Endothelial cell of umbilical vein (primary cell): ENCODE results near the gene EZH1. TPM values are rescaled to one million over a fixed set of nuclear protein-coding genes. Genes with fewer than 3 reads are reported as not detected.

Experiments
- BruUV-seq: library from RNA; stranded (reverse); fragments of 400-500 nt; replicated peaks from 2 replicates; lab custom pipeline; 2021; lab: Mats Ljungman, UMichigan
- CTCF ChIA-PET: fragments of 300-600, 350-600 bp; sonication (Branson Sonifier 250); formaldehyde crosslinking; loops from one replicate; lab custom pipeline; 2021; ENCODE audit warnings: antibody characterized with exemption, inconsistent platforms; lab: Charles Lee
- POLR2A ChIA-PET: fragments of 300-600, 350-600 bp; sonication (Branson Sonifier 250); formaldehyde crosslinking; loops from one replicate; lab custom pipeline; 2021; ENCODE audit warnings: antibody characterized with exemption, inconsistent platforms; lab: Charles Lee
- DNase-seq: peaks from one replicate; pipeline ENCODE4 v3.0.0-alpha.2; 2011; ENCODE audit warnings: low read depth, low spot score
- FAIRE-seq: peaks from 2 replicates; lab custom pipeline; 2011; peaks lifted over from hg19 to GRCh38; lab: Jason Lieb, UNC
- H2AFZ ChIP-seq: 2 replicates; pipeline ENCODE4 v1.6.0; 2012; ENCODE audit warnings: low read depth, low read length, control low read depth, inconsistent platforms
- H3K27ac ChIP-seq: 2 replicates; pipeline ENCODE4 v1.5.1; 2011; ENCODE audit warnings: low read depth, mild to moderate bottlenecking, control low read depth, low read length, moderate library complexity; ENCODE audit not compliant: insufficient read depth
- H3K27me3 ChIP-seq, 2 experiments: 2 replicates each; pipeline versions ENCODE4 v1.6.0 to v1.6.1; 2011; ENCODE audit warnings: low read length in 2 of 2, mixed read lengths in 1 of 2; ENCODE audit not compliant: control insufficient read depth in 2 of 2, insufficient read depth in 2 of 2
- H3K36me3 ChIP-seq, 2 experiments: 2 replicates in 1 of 2; 3 replicates in 1 of 2; pipeline ENCODE4 v1.5.1; 2011; ENCODE audit warnings: low read length in 2 of 2, mild to moderate bottlenecking in 1 of 2, moderate library complexity in 1 of 2; ENCODE audit not compliant: control insufficient read depth in 2 of 2, insufficient read depth in 2 of 2; ENCODE audit errors: extremely low read depth in 1 of 2
- H3K4me1 ChIP-seq: 3 replicates; pipeline ENCODE4 v1.5.1; 2011; ENCODE audit warnings: mild to moderate bottlenecking, low read length; ENCODE audit not compliant: control insufficient read depth, insufficient read depth; ENCODE audit errors: extremely low read depth
- H3K4me2 ChIP-seq: 2 replicates; pipeline ENCODE4 v1.6.1; 2011; ENCODE audit warnings: low read length, control low read depth, mixed read lengths; ENCODE audit not compliant: insufficient read depth
- H3K4me3 ChIP-seq, 3 experiments: fragments of 200-600 bp in 1 of 3; sonication (generic), shearing (Covaris generic) in 1 of 3; replicated peaks in 1 of 3; 2 replicates each; pipeline ENCODE4 v1.5.1; 2011 to 2016; ENCODE audit warnings: control low read depth in 3 of 3, low read length in 3 of 3, mild to moderate bottlenecking in 2 of 3, inconsistent platforms in 1 of 3, low read depth in 1 of 3, moderate library complexity in 1 of 3; ENCODE audit not compliant: insufficient read depth in 1 of 3
- H3K79me2 ChIP-seq: 2 replicates; pipeline ENCODE4 v1.6.0; 2012; ENCODE audit warnings: low read length, inconsistent platforms; ENCODE audit not compliant: control insufficient read depth, insufficient read depth
- H3K9ac ChIP-seq: replicated peaks from 2 replicates; pipeline ENCODE3; 2011; ENCODE audit warnings: low read length, control low read depth; ENCODE audit not compliant: insufficient read depth; ENCODE audit errors: extremely low read depth
- H3K9me1 ChIP-seq: replicated peaks from 3 replicates; pipeline ENCODE4 v1.6.0; 2011; ENCODE audit warnings: mild to moderate bottlenecking, low read length; ENCODE audit not compliant: control insufficient read depth, insufficient read depth; ENCODE audit errors: extremely low read depth
- H3K9me3 ChIP-seq: replicated peaks from 2 replicates; pipeline ENCODE4 v1.5.1; 2012; ENCODE audit warnings: low read length, inconsistent platforms; ENCODE audit not compliant: control insufficient read depth, insufficient read depth
- H4K20me1 ChIP-seq: replicated peaks from 2 replicates; pipeline ENCODE3; 2011; ENCODE audit warnings: mild to moderate bottlenecking, low read length; ENCODE audit not compliant: control insufficient read depth, insufficient read depth; ENCODE audit errors: extremely low read depth
- EZH2 ChIP-seq: IDR thresholded peaks from 2 replicates; pipeline ENCODE4 v1.6.1; 2012; ENCODE audit warnings: borderline replicate concordance, low read depth, mild to moderate bottlenecking, moderate library complexity, low read length, inconsistent platforms; ENCODE audit not compliant: severe bottlenecking
- FOS ChIP-seq: IDR thresholded peaks from 2 replicates; pipeline ENCODE4 v1.6.1; 2011; ENCODE audit warnings: mild to moderate bottlenecking, low read length, moderate library complexity, borderline replicate concordance; ENCODE audit not compliant: insufficient read depth
- GATA2 ChIP-seq: IDR thresholded peaks from 2 replicates; pipeline ENCODE4 v1.7.0; 2011; ENCODE audit warnings: low read depth, mild to moderate bottlenecking, moderate library complexity, mixed read lengths, low read length; ENCODE audit not compliant: insufficient read length, insufficient read depth
- JUN ChIP-seq: IDR thresholded peaks from 2 replicates; pipeline ENCODE4 v1.6.1; 2011; ENCODE audit warnings: borderline replicate concordance, low read depth; ENCODE audit not compliant: insufficient read length, insufficient read depth
- MYC ChIP-seq: IDR thresholded peaks from one replicate; pipeline ENCODE4 v1.6.1; 2011; ENCODE audit warnings: mild to moderate bottlenecking, low read depth, low read length
- POLR2A ChIP-seq: IDR thresholded peaks from 2 replicates; pipeline ENCODE4 v1.6.1; 2012; ENCODE audit warnings: low read depth, mild to moderate bottlenecking, control low read depth, low read length
- POLR2AphosphoS5 ChIP-seq: IDR thresholded peaks from 2 replicates; pipeline ENCODE4 v1.6.1; 2012; ENCODE audit warnings: low read depth, mild to moderate bottlenecking, control low read depth, low read length, moderate library complexity; ENCODE audit not compliant: insufficient read depth
- dilution Hi-C: fragments of 300-500 bp; cut with MboI; formaldehyde crosslinking; loops from one replicate; pipeline ENCODE4 v1.15.0; 2019; ENCODE audit warnings: low sequenced_read_pairs; ENCODE audit not compliant: extremely low pct_ligation_motif_present
- intact Hi-C: fragments of 100-400 bp; cut with micrococcal nuclease; formaldehyde crosslinking; loops from one replicate; pipeline ENCODE4 v1.10.0; 2022
- polyA plus RNA-seq, 4 experiments: library from polyadenylated mRNA; depleted of rRNA in 3 of 4; stranded (reverse) in 3 of 4; unstranded in 1 of 4; fragments of >200 nt; gene quantifications; 2 replicates each; pipeline versions ENCODE4 v1.2.1 to v1.2.3, GENCODE V29; 2011 to 2012; ENCODE audit warnings: missing spikeins in 1 of 4
- total RNA-seq: library from RNA; stranded (reverse); gene quantifications from 2 replicates; pipeline ENCODE4 v1.2.3, GENCODE V29; 2021
- TF ChIP-seq, protein P1 (sequence below): IDR thresholded peaks from 2 replicates; pipeline ENCODE4 v1.6.1; 2011; ENCODE audit not compliant: insufficient read depth, insufficient read length
- TF ChIP-seq, protein P2 (sequence below), 2 donors: IDR thresholded peaks; 1 replicate in 1 of 2; 2 replicates in 1 of 2; pipeline ENCODE4 v1.5.1; 2011; ENCODE audit warnings: low read length in 2 of 2, mild to moderate bottlenecking in 2 of 2, moderate library complexity in 2 of 2, control low read depth in 1 of 2, inconsistent platforms in 1 of 2, low read depth in 1 of 2; ENCODE audit not compliant: insufficient read depth in 1 of 2; ENCODE audit errors: extremely low read depth in 1 of 2

EZH1 gene
- total and polyA plus RNA-seq, 2 donors (not counting 3 experiments of a cell fraction or from before 2014, with no cell fraction given) = 31.4 to 33.7 TPM

- peaks cover 39% of the 10 kb centered on the region for H3K4me1 ChIP-seq
- ChIA-PET POLR2A (interaction anchor here (1.0 kb wide), 1 partner anchor 19 kb away, joined by 3 read pairs; the partner anchor contains the start of gene WNK4), CTCF (interaction anchor here (0.6 to 3.8 kb wide), 6 partner anchors 12 to 246 kb away, joined by 3 to 53 read pairs (median 21); partner anchors contain the start of genes BECN1, EZH1, VPS25 and WNK4)
- dilution Hi-C loops (no loop called here), intact Hi-C loops (no loop called here)
- no peaks in the 10 kb centered on the region for H4K20me1 ChIP-seq
- H3K4me3 ChIP-seq = peak overlapping the region in 2 of 3 experiments; percentile 10 to 67
- H3K27me3 ChIP-seq = peaks cover 0 to 3% of the 10 kb centered on the region in 2 experiments
- no peaks in the 10 kb centered on the region for H3K36me3 ChIP-seq
- H3K27ac ChIP-seq = no peak overlapping the region
- no peak for TF ChIP-seq FOS
- TF ChIP-seq, protein P1, sequence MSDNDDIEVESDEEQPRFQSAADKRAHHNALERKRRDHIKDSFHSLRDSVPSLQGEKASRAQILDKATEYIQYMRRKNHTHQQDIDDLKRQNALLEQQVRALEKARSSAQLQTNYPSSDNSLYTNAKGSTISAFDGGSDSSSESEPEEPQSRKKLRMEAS = no peak
- no peak for TF ChIP-seq POLR2AphosphoS5
- TF ChIP-seq POLR2A = no peak
- no peak for TF ChIP-seq EZH2
- no peak for TF ChIP-seq GATA2
- TF ChIP-seq MYC = no peak
- no peak for TF ChIP-seq JUN
- TF ChIP-seq, protein P2, sequence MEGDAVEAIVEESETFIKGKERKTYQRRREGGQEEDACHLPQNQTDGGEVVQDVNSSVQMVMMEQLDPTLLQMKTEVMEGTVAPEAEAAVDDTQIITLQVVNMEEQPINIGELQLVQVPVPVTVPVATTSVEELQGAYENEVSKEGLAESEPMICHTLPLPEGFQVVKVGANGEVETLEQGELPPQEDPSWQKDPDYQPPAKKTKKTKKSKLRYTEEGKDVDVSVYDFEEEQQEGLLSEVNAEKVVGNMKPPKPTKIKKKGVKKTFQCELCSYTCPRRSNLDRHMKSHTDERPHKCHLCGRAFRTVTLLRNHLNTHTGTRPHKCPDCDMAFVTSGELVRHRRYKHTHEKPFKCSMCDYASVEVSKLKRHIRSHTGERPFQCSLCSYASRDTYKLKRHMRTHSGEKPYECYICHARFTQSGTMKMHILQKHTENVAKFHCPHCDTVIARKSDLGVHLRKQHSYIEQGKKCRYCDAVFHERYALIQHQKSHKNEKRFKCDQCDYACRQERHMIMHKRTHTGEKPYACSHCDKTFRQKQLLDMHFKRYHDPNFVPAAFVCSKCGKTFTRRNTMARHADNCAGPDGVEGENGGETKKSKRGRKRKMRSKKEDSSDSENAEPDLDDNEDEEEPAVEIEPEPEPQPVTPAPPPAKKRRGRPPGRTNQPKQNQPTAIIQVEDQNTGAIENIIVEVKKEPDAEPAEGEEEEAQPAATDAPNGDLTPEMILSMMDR (IDR thresholded peaks at IDR 0.05; ENCODE audit: extremely low read depth in 1 of 2, insufficient read depth in 1 of 2, low read depth in 1 of 2, low read length in 2 of 2) = no peak
- H3K9me1 ChIP-seq = no peaks in the 10 kb centered on the region
- BruUV-seq = no TSS peak
- peak overlapping the region; percentile 46 for H3K4me2 ChIP-seq
- H3K9ac ChIP-seq = peak overlapping the region; percentile 49
- peak overlapping the region; percentile 76 for H2AFZ ChIP-seq
- DNase-seq = no peak
- no peak for FAIRE-seq
- H3K79me2 ChIP-seq = no peaks in the 10 kb centered on the region
- H3K9me3 ChIP-seq = no peaks in the 10 kb centered on the region
These were observed 16.8 kb upstream of the EZH1 start for GRCh38 chr17:42761638-42762037.
